A549 (cell line): Measurements from ENCODE around the gene TP73. TPM values are rescaled to one million over a fixed set of nuclear protein-coding genes. Genes with fewer than 3 reads are reported as not detected.

Experiments
- ATAC-seq, 2 experiments: fragments of 200-7000 bp in 1 of 2; fragments of >200 bp in 1 of 2; cut with Nextera tagmentation in 1 of 2; cut with Tn5 transposase in 1 of 2; 3 replicates each; pipeline versions ENCODE4 v1.8.0 to v1.9.1; 2018 to 2020; ENCODE audit warnings: mild to moderate bottlenecking in 1 of 2, moderate library complexity in 1 of 2
- CTCF ChIA-PET: fragments of 300-600 bp; sonication (Branson Sonifier 250); formaldehyde crosslinking; extraction: SDS; loops from one replicate; lab custom pipeline; 2021; ENCODE audit warnings: antibody characterized with exemption, inconsistent platforms; lab: Yijun Ruan, JAX
- POLR2A ChIA-PET: fragments of 350-600 bp; formaldehyde crosslinking; extraction: SDS; loops from one replicate; lab custom pipeline; 2021; ENCODE audit warnings: antibody characterized with exemption, inconsistent platforms; lab: Yijun Ruan, JAX
- DNase-seq, 2 experiments: peaks; one replicate each; pipeline versions ENCODE4 v3.0.0 to v3.0.0-alpha.2; 2011 to 2016; ENCODE audit warnings: low read depth in 1 of 2, low spot score in 1 of 2
- FAIRE-seq: peaks from 2 replicates; lab custom pipeline; 2011; peaks lifted over from hg19 to GRCh38; lab: Jason Lieb, UNC
- H3K27ac ChIP-seq, 2 experiments: fragments of >200 bp; sonication (Bioruptor Twin); formaldehyde crosslinking; 3 replicates each; pipeline ENCODE4 v1.5.1; 2016 to 2017
- H3K4me1 ChIP-seq: fragments of >200 bp; sonication (Bioruptor Twin); formaldehyde crosslinking; 3 replicates; pipeline ENCODE4 v1.6.1; 2016
- H3K4me2 ChIP-seq: fragments of >200 bp; sonication (Bioruptor Twin); formaldehyde crosslinking; 3 replicates; pipeline ENCODE4 v1.6.1; 2016
- H3K4me3 ChIP-seq: fragments of >200 bp; sonication (Bioruptor Twin); formaldehyde crosslinking; 3 replicates; pipeline ENCODE4 v1.5.1; 2016
- H3K9me3 ChIP-seq: fragments of >200 bp; sonication (Bioruptor Twin); formaldehyde crosslinking; 3 replicates; pipeline ENCODE4 v1.6.1; 2016
- BCL3 ChIP-seq: fragments of >200 bp; sonication (Bioruptor Twin); formaldehyde crosslinking; IDR thresholded peaks from 3 replicates; pipeline ENCODE4 v1.6.1; 2016
- CBX2 ChIP-seq: fragments of 200-600 bp; sonication (generic); IDR thresholded peaks from 2 replicates; pipeline ENCODE4 v1.6.1; 2016; ENCODE audit warnings: low read depth, mild to moderate bottlenecking, borderline replicate concordance
- CBX8 ChIP-seq: fragments of 200-600 bp; sonication (generic); IDR thresholded peaks from 2 replicates; pipeline ENCODE4 v1.6.1; 2016
- CEBPB ChIP-seq, 2 experiments: fragments of >200 bp in 1 of 2; sonication (Bioruptor Twin) in 1 of 2; formaldehyde crosslinking in 1 of 2; IDR thresholded peaks; 2 replicates each; pipeline ENCODE4 v1.6.1; 2012 to 2016
- E2F6 ChIP-seq: IDR thresholded peaks from 2 replicates; pipeline ENCODE4 v1.6.1; 2012; ENCODE audit warnings: low read depth, borderline replicate concordance
- ELK1 ChIP-seq: fragments of 150-350 bp; IDR thresholded peaks from 2 replicates; pipeline ENCODE4 v1.6.1; 2014; ENCODE audit warnings: low read depth, mild to moderate bottlenecking, low read length
- GATA3 ChIP-seq: IDR thresholded peaks from 2 replicates; pipeline ENCODE4 v1.6.1; 2012; ENCODE audit warnings: borderline replicate concordance
- HES2 ChIP-seq: fragments of >200 bp; sonication (Bioruptor Twin); formaldehyde crosslinking; IDR thresholded peaks from 2 replicates; pipeline ENCODE4 v1.6.1; 2016
- HOXB13 ChIP-seq: fragments of 250-450 bp; sonication (Bioruptor Pico); IDR thresholded peaks from 2 replicates; pipeline ENCODE4 v1.5.0; 2020; ENCODE audit warnings: low read depth, mild to moderate bottlenecking, moderate library complexity
- KDM5A ChIP-seq: fragments of 200-600 bp; sonication (generic); IDR thresholded peaks from 2 replicates; pipeline ENCODE4 v1.6.1; 2016; ENCODE audit warnings: antibody characterized with exemption, mild to moderate bottlenecking
- MAFK ChIP-seq: fragments of 450-650 bp; IDR thresholded peaks from 2 replicates; pipeline ENCODE4 v1.6.1; 2014; ENCODE audit not compliant: partially characterized antibody
- MAZ ChIP-seq: fragments of 150-350 bp; IDR thresholded peaks from 2 replicates; pipeline ENCODE4 v1.6.1; 2014; ENCODE audit warnings: antibody characterized with exemption, low read depth, low read length, borderline replicate concordance
- MYC ChIP-seq: IDR thresholded peaks from 2 replicates; pipeline ENCODE4 v1.6.1; 2012; ENCODE audit warnings: mild to moderate bottlenecking, inconsistent platforms, low read length, improper control_type of control experiment, borderline replicate concordance
- NPAS2 ChIP-seq: fragments of 250-450 bp; sonication (Bioruptor Pico); IDR thresholded peaks from 2 replicates; pipeline ENCODE4 v1.8.0; 2022; ENCODE audit warnings: mild to moderate bottlenecking, moderate library complexity, borderline replicate concordance
- NR3C1 ChIP-seq: fragments of >200 bp; sonication (Bioruptor Twin); formaldehyde crosslinking; IDR thresholded peaks from 3 replicates; pipeline ENCODE4 v1.6.1; 2017
- PHF8 ChIP-seq: fragments of 200-600 bp; sonication (generic); IDR thresholded peaks from 2 replicates; pipeline ENCODE4 v1.6.1; 2016; ENCODE audit warnings: low read depth, mild to moderate bottlenecking, antibody characterized with exemption, moderate library complexity, borderline replicate concordance
- RARB ChIP-seq: fragments of 250-450 bp; sonication (Bioruptor Pico); IDR thresholded peaks from 2 replicates; pipeline ENCODE4 v1.8.0; 2021; ENCODE audit warnings: mild to moderate bottlenecking, moderate library complexity
- RCOR1 ChIP-seq: fragments of 150-350 bp; IDR thresholded peaks from 2 replicates; pipeline ENCODE4 v1.6.1; 2014; ENCODE audit warnings: antibody characterized with exemption, low read length, low read depth
- RFX5 ChIP-seq: fragments of 450-650 bp; IDR thresholded peaks from 2 replicates; pipeline ENCODE4 v1.7.1; 2014; ENCODE audit warnings: antibody characterized with exemption, mild to moderate bottlenecking, moderate library complexity
- RNF2 ChIP-seq: fragments of 200-600 bp; sonication (generic); IDR thresholded peaks from 2 replicates; pipeline ENCODE4 v1.6.1; 2016; ENCODE audit warnings: low read depth, mild to moderate bottlenecking, antibody characterized with exemption, moderate library complexity, borderline replicate concordance
- TFCP2L1 ChIP-seq: fragments of 250-450 bp; sonication (Bioruptor Pico); IDR thresholded peaks from 2 replicates; pipeline ENCODE4 v1.5.0; 2021; ENCODE audit warnings: mild to moderate bottlenecking
- ZC3H11A ChIP-seq: fragments of 450-650 bp; IDR thresholded peaks from 2 replicates; pipeline ENCODE4 v1.6.1; 2014; ENCODE audit warnings: antibody characterized with exemption, mild to moderate bottlenecking
- ZFP36 ChIP-seq: fragments of 450-650 bp; IDR thresholded peaks from 2 replicates; pipeline ENCODE4 v1.6.1; 2014; ENCODE audit warnings: borderline replicate concordance; ENCODE audit not compliant: partially characterized antibody
- ZNF302 ChIP-seq: fragments of 250-450 bp; sonication (Bioruptor Pico); IDR thresholded peaks from 2 replicates; pipeline ENCODE4 v1.9.0; 2021; ENCODE audit warnings: inconsistent platforms, mild to moderate bottlenecking, moderate library complexity
- WGBS: methylation state at CpG from one replicate; pipeline ENCODE4 v1.1.6; 2017; ENCODE audit errors: missing lambda C conversion rate; 5-methylcytosine and 5-hydroxymethylcytosine counted together
- polyA plus RNA-seq, 4 experiments: library from polyadenylated mRNA; depleted of rRNA in 3 of 4; stranded (reverse); fragments of >200 nt; fragmentation: RNase III in 1 of 4; extraction: RNeasy Plus Mini Kit Qiagen cat#74134 plus additional on column Dnase treatment in 1 of 4; gene quantifications; 2 replicates in 3 of 4; 3 replicates in 1 of 4; pipeline ENCODE4 v1.2.3, GENCODE V29; 2011 to 2017

TP73 gene
- polyA plus RNA-seq, 2 of the 4 experiments (the other 2 are of a cell fraction) = 0.01 to 0.25 TPM

GRCh38 chr1:3708791-3709190, 56.5 kb downstream of the TP73 start (continued):
- TF ChIP-seq BCL3 = no peak
- TF ChIP-seq HES2 = no peak
- TF ChIP-seq KDM5A = no peak
- TF ChIP-seq, all 56 proteins: peak for 0

GRCh38 chr1:3710251-3710650, 57.9 kb downstream of the TP73 start:
- WGBS = 73% methylated on average over 15 of the region's 15 CpGs
- TF ChIP-seq MYC (no peak), RCOR1 (no peak), ZFP36 (no peak), RNF2 (no peak), RFX5 (no peak), CBX2 (no peak), HOXB13 (no peak), RARB (CRISPR knock-in tag) (no peak), E2F6 (no peak), NPAS2 (CRISPR knock-in tag) (no peak), GATA3 (no peak), PHF8 (no peak)
- TF ChIP-seq, all 56 proteins: peak for 0
- CTCF ChIA-PET = interaction anchor here (1.6 to 1.9 kb wide), 4 partner anchors 10 to 15 kb away, joined by 3 to 10 read pairs (median 7); no protein-coding TSS in a partner anchor
- Histone ChIP-seq H3K4me1 (no peaks in the 10 kb centered on the region), H3K27ac (no peak overlapping the region), H3K9me3 (no peaks in the 10 kb centered on the region), H3K4me3 (no peak overlapping the region), H3K4me2 (no peak overlapping the region)
- DNase-seq (no peak), FAIRE-seq (no peak), ATAC-seq (no peak)
- POLR2A ChIA-PET = no interaction called here

- POLR2A ChIA-PET = no interaction called here
- Histone ChIP-seq H3K4me3 (no peak overlapping the region), H3K27ac (no peak overlapping the region), H3K9me3 (no peaks in the 10 kb centered on the region), H3K4me1 (no peaks in the 10 kb centered on the region), H3K4me2 (no peak overlapping the region)
- CTCF ChIA-PET = interaction anchor here (0.8 to 1.9 kb wide), 4 partner anchors 8 to 146 kb away, joined by 3 to 10 read pairs (median 4); no protein-coding TSS in a partner anchor
- TF ChIP-seq MYC = no peak
- TF ChIP-seq TFCP2L1 = no peak
- TF ChIP-seq PHF8 = no peak
- no peak for TF ChIP-seq NR3C1
- TF ChIP-seq HES2 = no peak
- no peak for TF ChIP-seq ZNF302 (CRISPR knock-in tag)
- no peak for TF ChIP-seq MAZ
- TF ChIP-seq CBX8 = no peak
- TF ChIP-seq ELK1 = no peak
- no peak for TF ChIP-seq MAFK
- no peak for TF ChIP-seq CEBPB (IDR thresholded peaks at IDR 0.05)
- no peak for TF ChIP-seq ZC3H11A
- FAIRE-seq (no peak), ATAC-seq (no peak), DNase-seq (no peak)
- 56% methylated on average over 8 of the region's 11 CpGs for WGBS
Observed at GRCh38 chr1:3711381-3711779, 59.1 kb downstream of the TP73 start.
